Mammary epithelial cell (primary cell): Measurements from ENCODE around the gene AKT1.

ENCODE experiments used
- CTCF ChIP-seq, 2 donors: IDR thresholded peaks in 1 of 2; conservative IDR thresholded peaks in 1 of 2; 2 replicates each; pipeline ENCODE4 v1.5.1; 2011 to 2012; ENCODE audit warnings: inconsistent platforms in 2 of 2, low read length in 2 of 2, mild to moderate bottlenecking in 2 of 2, control low read depth in 1 of 2, low read depth in 1 of 2; ENCODE audit not compliant: insufficient read depth in 1 of 2; ENCODE audit errors: extremely low read depth in 1 of 2
- EZH2 ChIP-seq: IDR thresholded peaks from 2 replicates; pipeline ENCODE4 v1.6.1; 2012; ENCODE audit warnings: low read length, inconsistent platforms, borderline replicate concordance

GRCh38 chr14:104830781-104831180 is 35.2 kb upstream of the AKT1 start:
- TF ChIP-seq CTCF (conservative IDR thresholded peaks at IDR 0.05 in 1 of 2, IDR thresholded peaks at IDR 0.05 in 1 of 2; ENCODE audit: extremely low read depth in 1 of 2, insufficient read depth in 1 of 2, low read depth in 1 of 2, low read length in 2 of 2) (no peak), EZH2 (no peak)
